K562 (cell line): ENCODE measurements around the gene GFOD2.

Source experiments
- PCBP2 ChIP-seq: fragments of 200-400 bp; formaldehyde crosslinking; IDR thresholded peaks from 2 replicates; pipeline ENCODE4 v1.6.1; 2018; ENCODE audit warnings: low read length, low read depth, mild to moderate bottlenecking, moderate library complexity; ENCODE audit not compliant: poor library complexity, severe bottlenecking
- TAF1 ChIP-seq: IDR thresholded peaks from 2 replicates; pipeline ENCODE4 v1.6.1; 2011; ENCODE audit warnings: mild to moderate bottlenecking, low read length, moderate library complexity; ENCODE audit not compliant: insufficient read depth, control insufficient read depth, severe bottlenecking; ENCODE audit errors: extremely low read depth
- ZNF175 ChIP-seq: fragments of 200-800 bp; sonication (Bioruptor generic); IDR thresholded peaks from 2 replicates; pipeline ENCODE4 v1.6.1; 2016; ENCODE audit warnings: low read depth, mild to moderate bottlenecking, missing genetic modification characterization, missing compliant biosample characterization
- TF ChIP-seq, protein P1 (sequence below), 2 experiments: IDR thresholded peaks; 2 replicates each; pipeline ENCODE4 v1.6.1; 2011; ENCODE audit warnings: borderline replicate concordance in 1 of 2, control low read depth in 1 of 2, low read depth in 1 of 2, low read length in 1 of 2, mild to moderate bottlenecking in 1 of 2, mixed read lengths in 1 of 2, moderate library complexity in 1 of 2; ENCODE audit not compliant: insufficient read depth in 1 of 2, insufficient read length in 1 of 2, poor library complexity in 1 of 2, severe bottlenecking in 1 of 2; ENCODE audit errors: extremely low read depth in 1 of 2

DNA sequence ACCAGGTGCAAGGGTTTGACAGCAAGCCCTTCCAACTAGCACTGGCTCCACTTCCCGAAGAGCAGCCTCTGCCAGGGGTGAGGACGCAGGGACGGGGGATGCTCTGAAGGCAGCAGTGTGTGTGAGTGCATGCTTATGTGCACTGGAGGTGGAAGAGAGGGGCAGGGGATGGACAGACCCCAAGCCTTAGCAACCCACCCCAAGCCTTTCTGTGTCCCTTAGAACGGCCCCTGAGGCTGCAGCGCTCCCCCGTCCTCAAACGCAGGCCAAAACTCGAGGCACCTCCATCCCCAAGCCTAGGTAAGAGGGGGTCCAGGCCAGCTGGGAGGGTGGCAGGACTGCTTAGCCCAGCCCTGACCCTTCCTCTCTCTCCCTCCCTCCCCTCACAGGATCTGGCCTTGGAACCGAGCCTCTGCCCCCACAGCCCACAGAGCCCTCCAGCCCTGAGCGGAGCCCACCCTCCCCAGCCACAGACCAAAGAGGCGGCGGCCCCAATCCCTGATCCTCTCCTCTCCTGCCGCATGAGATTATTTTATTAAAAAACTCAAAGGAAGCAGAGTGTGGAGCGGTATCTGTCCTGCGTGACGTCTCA is 62.0 kb downstream of the GFOD2 start:
- TF ChIP-seq PCBP2 (no peak), ZNF175 (no peak), TAF1 (no peak)
- TF ChIP-seq, protein P1, sequence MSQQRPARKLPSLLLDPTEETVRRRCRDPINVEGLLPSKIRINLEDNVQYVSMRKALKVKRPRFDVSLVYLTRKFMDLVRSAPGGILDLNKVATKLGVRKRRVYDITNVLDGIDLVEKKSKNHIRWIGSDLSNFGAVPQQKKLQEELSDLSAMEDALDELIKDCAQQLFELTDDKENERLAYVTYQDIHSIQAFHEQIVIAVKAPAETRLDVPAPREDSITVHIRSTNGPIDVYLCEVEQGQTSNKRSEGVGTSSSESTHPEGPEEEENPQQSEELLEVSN (IDR thresholded peaks at IDR 0.05; ENCODE audit: borderline replicate concordance in 1 of 2, extremely low read depth in 1 of 2, insufficient read depth in 1 of 2, insufficient read length in 1 of 2, low read depth in 1 of 2, low read length in 1 of 2, poor library complexity in 1 of 2, severe bottlenecking in 1 of 2), result no peak
